Keratinocyte (primary cell): ENCODE results near the gene ILKAP. TPM values are rescaled to one million over a fixed set of nuclear protein-coding genes. Genes with fewer than 3 reads are reported as not detected.
A peak's percentile ranks its signal among the peaks of the same experiment; 100 is the strongest.

Experiments
- DNase-seq: peaks from one replicate; pipeline ENCODE4 v3.0.0-alpha.2; 2011; ENCODE audit warnings: low read depth, missing footprints, low spot score
- FAIRE-seq: peaks from 2 replicates; lab custom pipeline; 2011; peaks lifted over from hg19 to GRCh38; lab: Jason Lieb, UNC
- H2AFZ ChIP-seq: 2 replicates; pipeline ENCODE4 v1.6.0; 2012; ENCODE audit warnings: low read length, control low read depth, inconsistent platforms; ENCODE audit not compliant: control insufficient read depth
- H3K27ac ChIP-seq: 2 replicates; pipeline ENCODE4 v1.5.1; 2011; ENCODE audit warnings: low read length; ENCODE audit not compliant: control insufficient read depth, insufficient read depth
- H3K27me3 ChIP-seq: 3 replicates; pipeline ENCODE4 v1.6.0; 2011; ENCODE audit warnings: low read length; ENCODE audit not compliant: control insufficient read depth, insufficient read depth; ENCODE audit errors: extremely low read depth
- H3K36me3 ChIP-seq, 2 experiments: 2 replicates in 1 of 2; 3 replicates in 1 of 2; pipeline ENCODE4 v1.5.1; 2011; ENCODE audit warnings: low read length in 2 of 2, mild to moderate bottlenecking in 1 of 2; ENCODE audit not compliant: control insufficient read depth in 2 of 2, insufficient read depth in 2 of 2; ENCODE audit errors: extremely low read depth in 1 of 2
- H3K4me1 ChIP-seq: 3 replicates; pipeline ENCODE4 v1.5.1; 2011; ENCODE audit warnings: low read length; ENCODE audit not compliant: control insufficient read depth, insufficient read depth; ENCODE audit errors: extremely low read depth
- H3K4me2 ChIP-seq: 3 replicates; pipeline ENCODE4 v1.6.0; 2011; ENCODE audit warnings: low read depth, low read length; ENCODE audit not compliant: control insufficient read depth, insufficient read depth; ENCODE audit errors: extremely low read depth
- H3K4me3 ChIP-seq, 3 experiments: fragments of 200-600 bp in 1 of 3; sonication (generic) in 1 of 3; 2 replicates in 2 of 3; 3 replicates in 1 of 3; pipeline ENCODE4 v1.5.1; 2011 to 2016; ENCODE audit warnings: low read length in 3 of 3, mild to moderate bottlenecking in 3 of 3, control low read depth in 2 of 3, inconsistent platforms in 1 of 3, low read depth in 1 of 3, mixed read lengths in 1 of 3, mixed run types in 1 of 3, moderate library complexity in 1 of 3; ENCODE audit not compliant: control insufficient read depth in 2 of 3, insufficient read depth in 2 of 3; ENCODE audit errors: extremely low read depth in 1 of 3
- H3K79me2 ChIP-seq: 2 replicates; pipeline ENCODE4 v1.6.0; 2012; ENCODE audit warnings: low read length; ENCODE audit not compliant: control insufficient read depth, insufficient read depth
- H3K9ac ChIP-seq: 3 replicates; pipeline ENCODE4 v1.6.0; 2011; ENCODE audit warnings: low read length; ENCODE audit not compliant: control insufficient read depth, insufficient read depth; ENCODE audit errors: extremely low read depth
- H3K9me1 ChIP-seq: 3 replicates; pipeline ENCODE4 v1.6.0; 2011; ENCODE audit warnings: low read length; ENCODE audit not compliant: control insufficient read depth, insufficient read depth; ENCODE audit errors: extremely low read depth
- H3K9me3 ChIP-seq: 2 replicates; pipeline ENCODE4 v1.5.1; 2012; ENCODE audit warnings: low read depth, low read length; ENCODE audit not compliant: control insufficient read depth
- H4K20me1 ChIP-seq: 3 replicates; pipeline ENCODE4 v1.6.0; 2011; ENCODE audit warnings: low read length; ENCODE audit not compliant: control insufficient read depth, insufficient read depth; ENCODE audit errors: extremely low read depth
- EZH2 ChIP-seq: IDR thresholded peaks from one replicate; pipeline ENCODE4 v1.6.1; 2012; ENCODE audit warnings: inconsistent platforms, mild to moderate bottlenecking, low read length, moderate library complexity
- dilution Hi-C: fragments of 300-500 bp; cut with MboI; formaldehyde crosslinking; loops from one replicate; pipeline ENCODE4 v1.7.0; 2020; ENCODE audit warnings: low sequenced_read_pairs; ENCODE audit not compliant: extremely low pct_ligation_motif_present
- polyA plus RNA-seq, 5 experiments: library from polyadenylated mRNA; depleted of rRNA in 3 of 5; stranded (reverse) in 3 of 5; stranded (forward) in 1 of 5; unstranded in 1 of 5; fragments of >200 nt; gene quantifications; 1 replicate in 1 of 5; 2 replicates in 3 of 5; 3 replicates in 1 of 5; pipeline versions ENCODE4 v1.2.1 to v1.2.3, GENCODE V29; 2011 to 2012; ENCODE audit warnings: missing spikeins in 2 of 5, low read depth in 1 of 5, low replicate concordance in 1 of 5
- TF ChIP-seq, protein P1 (sequence below), 3 experiments: IDR thresholded peaks in 1 of 3; conservative IDR thresholded peaks in 1 of 3; optimal IDR thresholded peaks in 1 of 3; 2 replicates in 2 of 3; 3 replicates in 1 of 3; pipeline versions ENCODE3 to v1.5.1; 2011; ENCODE audit warnings: low read length in 3 of 3, mild to moderate bottlenecking in 3 of 3, moderate library complexity in 2 of 3, control low read depth in 1 of 3, inconsistent platforms in 1 of 3; ENCODE audit not compliant: insufficient read depth in 2 of 3; ENCODE audit errors: extremely low read depth in 1 of 3

ILKAP gene
- polyA plus RNA-seq, 1 donor (not counting 4 experiments of a cell fraction or from before 2014, with no cell fraction given): 39.1 TPM

DNA sequence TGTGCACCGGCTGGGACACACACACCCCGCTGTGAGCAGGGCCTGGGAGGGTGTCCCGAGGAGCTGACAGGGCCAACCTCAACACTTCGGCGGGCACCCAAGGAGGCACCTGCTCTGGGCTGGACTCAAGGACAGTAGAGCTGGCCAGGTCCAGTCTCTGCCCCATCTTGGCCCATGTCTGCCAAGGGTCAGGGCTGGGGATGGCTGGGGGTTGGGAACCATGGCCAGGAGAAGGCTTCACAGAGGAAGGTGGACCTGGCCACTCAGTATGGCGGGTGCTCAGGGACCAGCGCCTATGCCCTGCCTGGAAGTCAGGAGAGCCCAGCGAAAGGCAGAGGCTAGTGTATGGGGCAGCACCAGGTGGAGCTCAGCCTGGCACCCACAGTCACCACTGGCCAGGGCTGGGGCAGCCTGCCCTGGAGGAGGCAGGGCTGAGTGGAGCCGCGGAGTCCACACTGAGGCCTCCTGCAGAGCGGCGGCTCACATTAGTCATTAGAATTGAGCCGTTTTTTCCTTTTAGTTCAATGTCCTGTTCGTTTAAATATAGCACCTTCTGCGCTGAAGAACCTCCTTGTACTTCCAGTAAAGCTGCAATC, 40.6 kb downstream of the ILKAP start:
- Histone ChIP-seq H3K9ac (no peak overlapping the region), H3K4me3 (peak overlapping the region in 2 of 3 experiments; percentile 7 to 20), H3K4me1 (peaks cover 1% of the 10 kb centered on the region), H3K9me1 (no peaks in the 10 kb centered on the region), H3K79me2 (no peaks in the 10 kb centered on the region), H3K27ac (no peak overlapping the region), H2AFZ (no peak overlapping the region), H3K9me3 (no peaks in the 10 kb centered on the region), H3K4me2 (peak overlapping the region; percentile 64), H4K20me1 (no peaks in the 10 kb centered on the region), H3K27me3 (peaks cover 19% of the 10 kb centered on the region), H3K36me3 (peaks cover 3 to 11% of the 10 kb centered on the region in 2 experiments)
- dilution Hi-C loops: no loop called here
- DNase-seq (no peak), FAIRE-seq (no peak)
- TF ChIP-seq, protein P1, sequence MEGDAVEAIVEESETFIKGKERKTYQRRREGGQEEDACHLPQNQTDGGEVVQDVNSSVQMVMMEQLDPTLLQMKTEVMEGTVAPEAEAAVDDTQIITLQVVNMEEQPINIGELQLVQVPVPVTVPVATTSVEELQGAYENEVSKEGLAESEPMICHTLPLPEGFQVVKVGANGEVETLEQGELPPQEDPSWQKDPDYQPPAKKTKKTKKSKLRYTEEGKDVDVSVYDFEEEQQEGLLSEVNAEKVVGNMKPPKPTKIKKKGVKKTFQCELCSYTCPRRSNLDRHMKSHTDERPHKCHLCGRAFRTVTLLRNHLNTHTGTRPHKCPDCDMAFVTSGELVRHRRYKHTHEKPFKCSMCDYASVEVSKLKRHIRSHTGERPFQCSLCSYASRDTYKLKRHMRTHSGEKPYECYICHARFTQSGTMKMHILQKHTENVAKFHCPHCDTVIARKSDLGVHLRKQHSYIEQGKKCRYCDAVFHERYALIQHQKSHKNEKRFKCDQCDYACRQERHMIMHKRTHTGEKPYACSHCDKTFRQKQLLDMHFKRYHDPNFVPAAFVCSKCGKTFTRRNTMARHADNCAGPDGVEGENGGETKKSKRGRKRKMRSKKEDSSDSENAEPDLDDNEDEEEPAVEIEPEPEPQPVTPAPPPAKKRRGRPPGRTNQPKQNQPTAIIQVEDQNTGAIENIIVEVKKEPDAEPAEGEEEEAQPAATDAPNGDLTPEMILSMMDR (optimal IDR thresholded peaks at IDR 0.05 in 1 of 3, IDR thresholded peaks at IDR 0.05 in 1 of 3, conservative IDR thresholded peaks at IDR 0.05 in 1 of 3; ENCODE audit: extremely low read depth in 1 of 3, insufficient read depth in 2 of 3, low read length in 3 of 3): no peak

DNA sequence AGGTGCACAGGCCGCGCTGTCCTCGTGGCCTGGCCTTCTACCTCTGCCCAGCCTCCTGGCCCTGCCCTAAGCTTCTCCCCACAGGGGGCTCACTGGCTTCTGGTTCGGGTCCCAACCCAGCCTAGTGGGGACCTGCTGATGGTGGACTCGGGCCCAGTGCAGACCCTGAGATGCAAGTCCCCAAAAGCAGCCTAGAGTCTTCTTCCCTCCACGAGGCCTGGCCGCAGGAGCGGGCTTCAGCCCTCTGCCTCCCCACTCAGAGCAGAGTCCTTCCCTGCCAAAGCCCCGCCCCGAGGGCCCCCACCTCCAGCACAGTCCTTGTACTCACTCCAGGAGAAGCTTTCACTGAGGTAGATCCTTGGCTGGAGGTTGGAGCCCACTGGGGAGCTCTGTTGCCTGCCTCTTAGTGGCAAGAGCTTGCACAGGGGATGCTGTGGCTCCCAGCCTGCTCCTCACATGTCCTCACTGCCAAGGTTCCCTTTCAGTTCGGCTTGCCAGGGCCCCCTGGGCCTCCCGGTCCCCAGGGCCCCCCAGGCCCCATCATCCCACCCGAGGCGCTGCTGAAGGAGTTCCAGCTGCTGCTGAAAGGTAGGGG, 41.1 kb downstream of the ILKAP start:
- Histone ChIP-seq H3K36me3 (peaks cover 0 to 5% of the 10 kb centered on the region in 2 experiments), H4K20me1 (no peaks in the 10 kb centered on the region), H3K9me3 (no peaks in the 10 kb centered on the region), H3K27ac (no peak overlapping the region), H2AFZ (no peak overlapping the region), H3K27me3 (peaks cover 19% of the 10 kb centered on the region), H3K79me2 (no peaks in the 10 kb centered on the region), H3K4me3 (no peak overlapping the region), H3K4me2 (no peak overlapping the region), H3K4me1 (no peaks in the 10 kb centered on the region), H3K9ac (no peak overlapping the region), H3K9me1 (no peaks in the 10 kb centered on the region)
- no peak for DNase-seq
- no peak for FAIRE-seq
- dilution Hi-C loops: no loop called here
- TF ChIP-seq, protein P1 (optimal IDR thresholded peaks at IDR 0.05 in 1 of 3, IDR thresholded peaks at IDR 0.05 in 1 of 3, conservative IDR thresholded peaks at IDR 0.05 in 1 of 3; ENCODE audit: extremely low read depth in 1 of 3, insufficient read depth in 2 of 3, low read length in 3 of 3): no peak
- no peak for TF ChIP-seq EZH2
